NCI-H128 (cell line): Measurements from ENCODE around the gene DTNBP1.

ENCODE experiments used
- DNase-seq: peaks from one replicate; lab custom pipeline; 2025; ENCODE audit not compliant: unreplicated experiment; lab: John Stamatoyannopoulos, UW

The DTNBP1 gene

DNA sequence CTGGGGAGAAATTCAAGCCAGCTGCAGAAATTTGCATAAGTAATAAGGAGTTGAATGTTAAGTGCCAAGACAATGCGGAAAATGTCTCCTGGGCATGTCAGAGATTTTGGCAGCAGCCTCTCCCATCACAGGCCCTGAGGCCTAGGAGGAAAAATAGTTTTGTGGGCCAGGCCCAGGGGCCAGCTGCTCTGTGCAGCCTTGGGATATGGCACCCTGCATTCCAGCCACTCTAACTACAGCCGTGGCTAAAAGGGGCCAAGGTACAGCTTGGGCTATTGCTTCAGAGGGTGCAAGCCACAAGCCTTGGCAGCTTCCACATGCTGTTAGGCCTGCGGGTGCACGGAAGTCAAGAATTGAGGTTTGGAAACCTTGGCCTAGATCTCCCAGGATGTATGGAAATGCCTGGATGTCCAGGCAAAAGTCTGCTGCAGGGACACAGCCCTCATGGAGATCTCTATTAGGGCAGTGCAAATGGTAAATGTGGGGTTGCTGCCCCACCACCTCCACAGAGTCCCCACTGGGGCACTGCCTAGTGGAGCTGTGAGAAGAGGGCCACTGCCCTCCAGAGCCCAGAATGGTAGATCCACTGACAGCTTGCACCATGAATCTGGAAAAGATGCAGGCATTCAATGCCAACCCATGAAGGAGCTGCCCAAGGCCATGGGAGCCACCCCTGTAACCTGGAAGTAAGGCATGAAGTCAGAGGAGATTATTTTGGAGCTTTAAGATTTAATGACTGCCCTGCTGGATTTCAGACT lies 126.5 kb downstream of the DTNBP1 start:
- no peak for DNase-seq

DNA sequence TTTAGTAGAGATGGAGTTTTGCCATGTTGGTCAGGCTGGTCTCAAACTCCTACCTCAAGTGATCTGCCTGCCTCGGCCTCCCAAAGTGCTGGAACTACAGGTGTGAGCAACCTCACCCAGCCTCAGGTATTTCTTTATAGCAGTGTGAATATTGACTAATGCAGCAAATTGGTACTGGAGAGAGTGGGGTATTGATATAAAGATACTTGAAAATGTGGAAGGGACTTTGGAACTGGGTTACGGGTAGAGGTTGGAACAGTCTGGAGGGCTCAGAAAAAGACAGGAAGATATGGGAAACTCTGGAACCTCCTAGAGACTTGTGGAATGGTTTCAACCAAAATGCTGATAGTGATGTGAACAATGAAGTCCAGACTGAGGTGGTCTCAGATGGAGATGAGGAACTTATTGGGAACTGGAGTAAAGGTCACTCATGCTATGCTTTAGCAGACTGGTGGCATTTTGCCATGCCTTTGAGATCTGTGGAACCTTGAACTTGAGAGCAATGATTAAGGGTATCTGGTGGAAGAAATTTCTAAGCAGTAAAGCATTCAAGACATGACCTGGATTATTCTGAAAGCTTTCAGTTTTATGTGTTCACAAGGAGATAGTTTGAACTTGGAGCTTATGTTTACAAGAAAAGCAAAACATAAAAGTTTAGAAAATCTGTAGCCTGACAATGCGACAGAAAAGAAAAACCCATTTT lies 127.2 kb downstream of the DTNBP1 start:
- DNase-seq: no peak

DNA sequence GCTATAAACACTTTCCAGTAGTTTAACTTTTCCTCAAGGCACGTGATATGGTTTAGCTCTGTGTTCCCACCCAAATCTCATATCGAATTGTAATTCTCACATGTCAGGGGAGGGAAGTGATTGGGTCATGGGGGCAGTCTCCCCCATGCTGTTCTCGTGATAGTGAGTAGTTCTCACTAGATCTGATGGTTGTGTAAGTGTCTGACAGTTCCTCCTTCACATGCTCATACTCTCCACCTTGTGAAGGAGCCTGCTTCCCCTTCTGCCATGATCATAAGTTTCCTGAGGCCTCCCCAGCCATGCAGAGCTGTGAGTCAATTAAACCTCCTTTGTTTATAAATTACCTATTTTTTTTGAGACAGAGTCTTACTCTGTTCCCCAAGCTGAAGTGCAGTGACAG lies 127.9 kb downstream of the DTNBP1 start:
- no peak for DNase-seq

DNA sequence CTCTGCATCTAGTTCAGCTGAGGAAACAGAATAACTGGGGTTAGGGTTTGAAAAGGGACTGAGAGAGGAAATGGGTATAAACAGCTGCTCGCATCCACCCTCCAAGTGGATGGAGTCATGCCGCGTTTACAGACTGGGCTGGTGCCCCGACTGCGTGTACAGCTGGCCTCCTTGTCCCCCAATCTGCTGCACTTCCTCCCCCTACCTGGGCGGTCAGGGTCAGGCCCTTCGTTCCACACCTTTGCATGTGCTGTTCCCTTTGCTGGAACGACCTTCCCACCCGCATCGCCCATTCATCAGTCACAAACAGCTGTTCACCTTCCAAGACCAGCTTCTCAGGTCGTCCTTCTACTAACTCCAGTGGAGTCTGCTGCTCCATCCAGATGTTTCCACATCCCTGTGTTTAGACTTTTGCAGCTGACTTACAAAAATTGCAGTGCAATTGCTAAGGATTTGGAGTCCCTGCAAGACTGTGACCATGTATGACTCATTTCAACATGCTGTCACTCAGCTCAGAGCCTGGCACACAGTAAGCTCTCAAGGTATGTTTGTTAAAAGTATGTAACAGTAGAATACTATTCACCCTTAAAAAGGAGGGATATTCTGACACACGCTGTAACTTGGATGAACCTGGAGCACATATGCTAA lies 129.3 kb downstream of the DTNBP1 start:
- DNase-seq: no peak

DNA sequence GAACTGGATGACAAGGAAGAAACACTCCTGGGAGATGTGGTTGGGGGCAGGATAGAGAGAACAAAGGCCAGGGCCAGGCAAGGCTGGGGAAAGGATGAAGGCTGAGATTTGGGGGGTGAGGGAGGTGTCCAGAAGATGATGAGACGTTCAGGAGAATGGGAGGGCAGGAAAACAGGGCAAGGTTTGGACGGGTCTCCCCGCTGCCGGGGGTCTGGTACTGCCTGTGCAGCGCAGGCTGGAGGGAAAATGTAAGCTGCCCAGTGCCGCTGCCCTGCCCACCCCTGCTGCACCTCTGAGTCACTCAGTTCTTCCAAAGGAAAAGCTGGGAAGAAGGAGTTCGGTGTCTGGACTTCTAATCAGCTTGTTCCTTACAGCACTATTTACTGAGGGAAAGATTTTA lies 130.9 kb downstream of the DTNBP1 start:
- no peak for DNase-seq

DNA sequence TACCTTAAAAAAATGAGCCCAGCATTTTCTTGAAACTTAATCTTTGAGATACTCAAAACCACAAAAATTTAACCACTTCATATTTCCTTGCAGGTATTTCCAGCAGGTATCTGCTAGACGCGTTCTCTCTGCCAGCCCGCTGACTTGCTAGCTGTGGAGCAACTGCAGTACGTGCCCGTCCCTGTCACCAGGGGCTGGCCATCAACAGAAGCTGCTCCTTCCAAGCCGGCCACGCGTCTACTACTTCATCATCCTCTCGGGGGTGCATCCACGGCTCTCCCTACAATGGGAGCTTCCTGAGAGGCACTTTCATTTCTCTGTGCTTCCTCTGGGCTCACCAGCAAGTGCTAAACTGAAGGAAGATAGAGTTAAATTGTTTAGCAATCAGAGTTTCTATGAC lies 132.4 kb downstream of the DTNBP1 start:
- DNase-seq: no peak

DNA sequence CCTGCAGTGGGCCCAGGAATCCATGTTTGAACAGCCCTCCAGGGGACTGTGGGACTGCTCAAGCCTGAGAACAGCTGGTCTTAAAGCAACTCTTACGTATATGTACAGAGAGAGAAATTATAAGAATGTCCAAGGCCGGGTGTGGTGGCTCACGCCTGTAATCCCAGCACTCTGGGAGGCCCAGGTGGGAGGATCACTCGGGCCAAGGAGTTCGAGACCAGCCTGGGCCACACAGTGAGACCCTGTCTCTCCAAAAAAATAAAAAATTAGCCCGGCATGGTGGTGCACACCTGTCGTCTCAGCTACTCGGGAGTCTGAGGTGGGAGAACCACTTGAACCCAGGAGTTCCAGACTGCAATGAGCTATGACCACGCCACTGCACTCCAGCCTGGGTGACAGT lies 134.0 kb downstream of the DTNBP1 start:
- no peak for DNase-seq

DNA sequence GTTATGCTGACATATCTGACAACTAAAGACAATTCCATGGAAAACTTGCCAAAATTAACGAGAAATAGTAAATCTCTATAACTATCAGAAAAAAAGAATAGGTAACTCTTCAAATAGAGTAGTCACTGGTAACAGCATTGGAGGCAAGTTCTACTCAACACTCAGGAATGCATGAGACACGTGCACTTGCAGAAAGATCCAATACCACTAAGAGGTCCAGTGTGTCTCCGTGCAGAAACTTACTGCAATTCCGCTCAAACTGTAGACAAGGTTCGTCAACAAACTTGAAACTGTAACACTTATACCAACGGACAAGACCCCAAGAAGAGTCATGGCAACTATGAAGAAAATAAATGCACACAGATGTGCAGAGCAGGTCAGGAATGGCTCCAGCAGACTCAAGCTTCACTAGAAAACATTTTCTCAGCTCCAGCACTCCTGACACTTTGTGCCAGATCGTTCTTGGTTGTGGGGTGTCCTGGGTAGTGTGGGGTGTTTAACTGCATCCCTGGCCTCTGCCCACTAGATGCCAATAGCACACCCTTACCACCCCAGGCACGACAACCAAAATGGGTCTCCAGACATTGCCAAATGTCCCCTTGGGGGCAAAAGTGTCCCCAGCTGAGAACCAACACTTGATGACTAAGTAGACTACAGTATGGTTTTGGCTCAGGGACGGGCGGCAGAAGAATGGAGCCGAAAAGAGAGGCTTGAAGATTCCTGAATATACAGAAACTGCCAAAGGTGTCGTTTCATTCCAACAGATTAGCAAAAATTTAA lies 134.8 kb downstream of the DTNBP1 start:
- no peak for DNase-seq

DNA sequence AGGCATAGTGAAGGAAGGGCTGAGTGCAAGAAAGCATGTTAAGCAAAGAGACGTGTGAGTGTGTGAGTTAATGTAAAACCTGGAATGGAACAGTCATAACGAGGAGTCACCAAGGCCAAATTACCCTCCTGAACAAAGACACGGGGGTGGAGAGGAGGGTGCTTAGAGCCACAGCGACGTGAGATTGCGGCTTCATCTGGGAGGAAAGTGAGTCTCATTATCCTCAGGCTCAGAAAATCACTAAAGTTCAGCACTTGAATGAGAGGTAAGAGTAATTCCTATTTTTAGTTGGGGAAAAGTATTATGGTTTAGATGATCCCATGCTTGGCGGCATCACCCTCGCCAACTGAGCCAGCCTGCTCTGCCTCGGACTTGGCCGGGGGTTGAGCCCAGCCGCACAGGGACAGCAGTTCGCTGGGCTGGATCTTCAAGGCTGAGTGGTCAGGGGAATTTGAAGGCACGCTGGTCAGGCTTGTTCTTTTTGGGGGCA lies 136.6 kb downstream of the DTNBP1 start:
- no peak for DNase-seq

DNA sequence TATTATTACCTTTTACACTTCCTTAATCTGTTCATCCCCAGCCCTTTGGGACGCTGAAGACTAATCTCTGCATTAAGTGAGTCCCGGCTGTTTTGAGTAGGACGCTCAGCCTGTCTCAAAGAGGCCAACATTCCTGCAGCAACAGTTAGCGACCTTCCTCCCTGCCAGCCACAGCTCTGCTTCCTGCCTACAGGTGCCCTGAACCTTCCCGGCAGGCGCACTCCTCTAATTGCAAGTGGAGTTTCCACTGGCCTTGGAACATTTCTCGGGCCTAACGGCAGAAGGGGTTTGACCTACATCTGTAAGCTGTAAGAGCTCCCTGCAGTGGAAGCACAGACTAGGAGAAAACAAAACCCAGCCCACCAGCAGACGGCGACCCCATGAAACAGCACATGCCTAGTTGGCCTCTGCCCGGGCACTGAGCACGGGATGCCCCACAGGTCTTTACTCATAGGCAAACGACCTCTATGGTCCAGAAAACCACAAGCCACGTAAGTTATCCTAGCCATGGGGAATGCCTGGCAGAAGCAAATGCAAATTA lies 137.9 kb downstream of the DTNBP1 start:
- no peak for DNase-seq

DNA sequence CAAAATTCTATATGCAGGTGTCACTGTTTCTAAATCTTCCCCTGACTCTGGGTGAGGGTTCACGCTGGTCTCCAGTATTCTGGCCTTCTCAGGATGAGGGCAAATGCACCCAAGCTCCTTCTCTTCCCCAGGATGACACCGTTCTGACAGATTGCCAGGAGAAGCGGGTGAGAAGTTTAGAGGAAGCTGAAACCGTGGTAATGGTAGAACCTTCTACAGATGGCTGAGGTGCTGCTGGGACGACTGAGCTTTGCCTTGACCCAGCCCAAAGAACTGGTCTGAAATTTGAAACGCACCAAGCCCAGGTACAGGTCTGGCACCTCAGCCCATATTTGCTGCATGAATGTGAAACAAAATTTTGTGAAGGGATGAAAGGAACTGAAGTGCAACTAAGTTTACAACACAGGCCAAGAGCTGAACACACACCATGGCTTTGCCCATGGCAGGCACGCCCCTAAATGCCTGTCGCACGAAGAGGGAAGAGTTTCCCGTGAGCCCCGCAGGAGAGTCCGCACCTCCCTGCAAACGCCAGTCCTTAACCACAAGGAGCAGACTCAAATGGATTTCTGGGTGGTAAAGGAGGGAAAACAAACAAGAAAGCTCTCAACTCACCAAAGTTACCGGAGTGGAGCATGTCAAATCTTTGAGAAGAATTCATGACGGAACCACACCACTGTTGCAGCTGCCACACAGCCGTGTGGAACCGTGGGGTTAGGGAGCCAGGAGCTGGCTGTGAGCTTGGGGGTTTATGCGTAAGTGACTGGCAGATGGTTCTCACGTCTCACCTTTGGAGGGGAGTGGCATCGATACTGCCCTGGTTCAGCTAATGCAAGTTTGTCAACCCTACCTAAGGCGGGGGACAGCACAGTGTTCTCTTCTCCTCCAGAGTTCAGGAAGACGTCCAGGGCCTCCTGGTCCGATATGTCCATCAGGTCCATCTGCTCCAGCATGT lies 138.9 kb downstream of the DTNBP1 start:
- DNase-seq: no peak

DNA sequence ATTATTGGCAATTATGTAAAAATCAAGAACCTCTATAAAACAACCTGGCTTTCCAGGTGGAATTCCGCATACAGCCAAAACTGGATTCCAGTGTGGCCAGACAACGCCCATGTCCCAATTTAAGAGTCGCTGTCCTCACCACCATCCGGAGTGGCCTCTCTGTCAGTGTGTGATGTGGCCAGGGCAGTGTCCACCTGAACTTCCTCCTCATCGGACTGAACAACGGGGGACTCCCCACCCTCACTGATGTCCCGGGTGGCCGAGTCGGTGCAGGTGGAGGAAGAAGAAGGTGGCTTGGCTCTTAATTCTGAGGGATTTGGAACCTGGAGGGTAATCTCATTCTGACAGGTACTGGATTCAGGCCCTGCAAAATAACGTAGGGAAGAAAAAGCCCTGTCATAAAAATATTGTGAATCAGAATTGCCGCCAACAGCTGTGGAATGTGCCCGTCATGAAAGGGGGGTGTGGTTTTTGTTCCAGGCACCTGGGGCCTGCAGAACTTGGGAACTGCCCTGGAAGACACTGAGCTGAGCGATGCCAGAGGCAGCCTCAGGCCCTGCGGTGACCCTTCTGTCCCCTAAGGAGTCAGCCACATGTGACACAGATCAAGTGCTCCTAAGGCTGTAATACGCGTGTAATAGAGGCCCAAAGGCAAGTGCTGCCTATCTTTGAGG lies 139.8 kb downstream of the DTNBP1 start:
- no peak for DNase-seq

DNA sequence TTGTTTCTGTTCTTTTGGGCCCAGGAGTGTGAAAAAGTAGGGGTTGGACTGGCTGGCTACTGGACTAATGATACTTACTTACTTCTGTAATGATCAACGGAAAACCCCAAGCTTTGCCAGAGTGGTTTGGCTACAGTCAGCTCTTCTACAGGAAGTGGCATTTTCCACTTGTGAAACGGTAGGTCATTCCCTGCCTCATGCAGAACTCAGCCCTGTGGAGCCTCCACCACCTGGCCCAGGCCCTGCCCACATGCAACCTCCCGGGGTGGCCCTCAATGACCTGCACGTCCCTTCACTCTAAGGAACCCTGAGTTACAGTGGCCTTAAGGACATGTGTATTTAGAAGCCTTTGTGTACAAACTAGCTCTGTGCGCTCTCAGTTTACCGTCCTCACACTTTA lies 140.4 kb downstream of the DTNBP1 start:
- DNase-seq: no peak

DNA sequence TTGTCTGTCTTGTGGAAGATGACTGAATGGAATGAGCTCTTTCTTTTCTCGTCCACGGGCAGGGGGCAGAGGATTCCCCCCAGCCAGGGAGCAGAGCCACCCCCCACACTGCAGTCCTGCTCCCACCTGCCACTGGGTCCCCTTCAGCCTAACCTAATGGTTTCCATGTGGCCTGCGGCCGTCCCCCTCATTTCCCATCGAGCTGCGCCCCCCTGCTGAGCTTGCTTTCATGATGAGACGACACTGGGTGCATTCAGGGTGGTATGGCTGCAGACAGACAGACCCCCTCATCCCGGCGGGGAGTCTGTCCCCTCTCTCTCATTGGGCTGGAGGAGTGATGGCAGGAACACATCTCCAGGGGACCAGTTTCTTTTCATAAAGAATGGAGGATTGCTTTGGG lies 140.8 kb downstream of the DTNBP1 start:
- DNase-seq: no peak

DNA sequence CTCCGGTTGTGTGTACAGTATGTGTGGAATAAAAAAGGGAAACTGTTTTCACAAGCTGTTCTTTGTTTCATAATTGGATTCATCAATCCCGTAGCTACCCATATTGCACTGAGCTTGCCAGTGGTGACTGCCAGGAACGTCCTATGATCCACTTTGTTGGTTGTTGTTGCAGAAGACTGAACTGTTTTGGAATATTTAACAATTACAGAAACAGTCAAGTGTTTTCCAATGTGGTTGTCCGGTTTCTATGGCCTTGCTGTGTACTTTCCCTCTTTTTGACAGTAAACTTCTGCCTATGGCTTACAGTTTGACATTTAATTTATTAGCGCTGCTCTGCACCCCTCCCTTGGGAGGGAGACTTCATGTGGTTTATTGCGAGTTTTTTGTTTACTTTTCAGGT lies 141.2 kb downstream of the DTNBP1 start:
- DNase-seq: no peak

DNA sequence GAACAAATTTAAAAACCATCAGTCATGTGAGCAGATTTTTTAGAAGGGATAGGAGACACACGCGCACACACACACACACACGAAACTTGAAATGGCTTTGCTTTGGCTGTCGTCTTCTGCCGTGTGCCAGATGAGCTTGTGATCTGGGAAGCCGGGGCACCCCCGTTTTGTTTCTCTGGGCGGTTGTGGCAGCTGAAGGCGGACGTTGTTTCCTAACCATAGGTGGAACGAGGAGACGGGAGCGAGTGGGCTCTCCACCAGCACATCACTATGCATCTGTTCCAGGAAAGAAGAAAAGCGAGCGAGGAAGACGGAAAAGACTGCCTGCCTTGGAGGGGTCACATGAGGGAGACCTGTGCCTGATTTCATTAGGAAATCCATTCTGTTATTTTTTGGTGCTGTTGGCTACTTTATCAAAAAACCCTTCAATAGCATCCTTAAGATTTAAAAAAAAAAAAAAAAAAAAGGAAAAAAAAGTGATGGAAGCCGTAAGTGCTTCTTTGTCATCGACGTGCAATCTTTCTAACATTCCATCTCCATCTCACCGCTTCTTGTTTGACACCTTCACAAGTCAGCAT lies 142.1 kb downstream of the DTNBP1 start:
- no peak for DNase-seq

DNA sequence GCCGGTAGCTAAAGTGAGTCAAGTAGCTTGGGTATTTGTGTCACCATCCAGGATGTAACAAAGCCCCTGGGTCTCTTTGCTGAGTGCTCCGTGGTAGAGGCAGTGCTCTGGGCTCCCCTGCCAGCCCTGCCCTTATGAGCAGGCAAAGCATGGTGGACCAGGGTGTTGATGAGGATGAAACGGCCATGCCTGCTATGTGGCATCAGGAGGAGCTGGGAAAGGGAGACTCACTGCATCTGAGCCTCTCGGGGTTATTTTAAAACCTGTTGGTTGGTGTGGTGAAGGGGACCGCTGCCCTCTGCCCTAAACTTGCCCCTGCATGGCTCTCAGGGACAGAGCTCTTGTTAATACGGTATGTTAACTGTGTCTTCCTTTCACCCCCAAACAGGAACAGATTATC lies 143.1 kb downstream of the DTNBP1 start:
- no peak for DNase-seq

DNA sequence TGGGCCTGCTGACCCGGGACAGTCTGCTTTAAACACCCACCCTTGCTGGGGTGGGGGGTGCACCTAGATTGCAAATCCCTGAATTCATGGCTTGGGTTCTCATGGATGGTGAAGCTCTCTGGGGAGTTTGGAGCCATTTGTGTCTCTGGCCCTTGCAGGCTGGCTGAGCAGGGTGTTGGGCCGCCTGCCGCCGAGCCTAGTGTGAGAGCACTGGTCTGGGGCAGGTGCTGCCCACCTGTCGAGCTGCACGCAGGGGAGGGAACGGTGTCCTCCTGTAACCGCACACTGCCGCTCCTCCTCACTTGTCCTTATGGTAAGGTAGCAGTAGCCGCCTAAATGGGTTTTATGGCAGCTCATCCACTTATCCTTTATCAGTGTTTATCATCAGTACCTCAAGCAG lies 143.9 kb downstream of the DTNBP1 start:
- no peak for DNase-seq

DNA sequence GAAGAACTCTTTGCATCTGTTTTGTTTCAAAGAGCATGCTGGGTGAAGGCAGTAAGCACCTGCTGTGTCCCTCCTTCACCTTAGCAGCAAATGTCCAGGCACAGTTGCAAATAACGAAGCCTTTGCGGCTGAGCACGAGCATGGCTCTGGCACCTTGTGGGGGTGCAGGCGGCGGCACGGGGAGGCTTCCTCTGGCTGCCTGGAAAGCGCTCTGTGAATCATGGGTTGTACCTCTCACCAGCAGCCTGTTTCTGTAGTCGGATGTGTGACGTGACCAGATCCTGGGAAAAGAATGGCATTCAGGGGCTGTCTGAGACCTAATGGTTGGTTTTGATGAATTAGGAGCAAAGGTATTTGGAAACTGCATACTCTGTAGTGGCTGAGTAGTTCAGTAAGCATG lies 144.8 kb downstream of the DTNBP1 start:
- DNase-seq: no peak
